Stimulated activated CD4-positive, alpha-beta T cell treated with anti-CD3 and anti-CD28 coated beads, Interleukin-4, amount 100 ng/mL, for 24 hours (primary cell): ENCODE data around the gene ADI1.
"Not testable (repeated sequence)": the region's sequence is repeated elsewhere in the genome, so short reads cannot be mapped to it uniquely, and the experiment has no call there.

ENCODE experiments used
- DNase-seq: peaks from one replicate; pipeline ENCODE4 v3.0.0-alpha.2; 2020

ADI1 gene

DNA sequence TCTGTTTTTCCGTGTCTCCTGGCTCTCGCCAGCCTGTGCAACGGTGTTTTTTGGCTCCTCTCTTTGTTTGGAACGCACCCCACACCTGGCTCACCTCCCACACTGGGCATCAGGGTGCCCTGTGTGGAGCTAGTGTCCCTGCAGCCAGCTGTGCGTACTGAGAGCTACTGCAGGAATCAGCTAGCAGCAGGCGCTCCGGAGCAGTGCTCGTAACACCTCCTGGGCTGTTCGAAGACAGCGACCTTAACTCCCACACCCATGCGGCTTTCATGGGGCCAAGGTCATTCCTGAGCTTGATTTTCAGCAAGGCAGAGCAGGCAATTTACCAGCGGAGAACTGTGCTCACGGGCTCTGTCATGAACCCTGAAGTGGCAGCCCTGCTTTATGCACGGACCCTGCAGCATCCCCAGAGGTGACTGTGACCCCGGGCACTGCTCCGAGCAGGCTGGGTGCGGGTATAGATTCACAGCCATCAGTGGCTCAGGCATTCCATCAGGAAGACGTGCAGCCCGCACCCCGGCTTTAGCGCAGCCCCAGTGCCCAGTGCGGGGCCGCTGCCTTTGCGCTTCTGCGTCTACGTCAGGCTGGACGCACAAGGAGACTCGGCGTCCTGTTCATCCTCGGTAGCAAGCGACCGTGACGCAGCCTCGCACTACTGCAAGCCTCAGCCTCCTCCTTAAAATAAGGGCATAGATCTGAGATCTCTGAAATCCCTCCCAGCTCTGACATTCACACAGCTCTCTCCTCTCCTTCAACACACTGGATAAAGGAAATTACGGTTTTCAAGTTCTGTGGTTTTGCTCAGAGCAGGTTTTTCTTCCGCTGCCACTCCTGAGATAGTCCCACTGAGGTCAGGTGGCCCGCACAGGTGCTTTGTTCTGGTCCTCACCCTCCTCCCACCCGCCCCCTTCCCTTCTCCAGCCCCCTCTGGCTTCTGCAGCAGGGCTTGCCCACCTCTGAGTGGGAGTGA lies 58.2 kb downstream of the ADI1 start:
- DNase-seq, result no peak

DNA sequence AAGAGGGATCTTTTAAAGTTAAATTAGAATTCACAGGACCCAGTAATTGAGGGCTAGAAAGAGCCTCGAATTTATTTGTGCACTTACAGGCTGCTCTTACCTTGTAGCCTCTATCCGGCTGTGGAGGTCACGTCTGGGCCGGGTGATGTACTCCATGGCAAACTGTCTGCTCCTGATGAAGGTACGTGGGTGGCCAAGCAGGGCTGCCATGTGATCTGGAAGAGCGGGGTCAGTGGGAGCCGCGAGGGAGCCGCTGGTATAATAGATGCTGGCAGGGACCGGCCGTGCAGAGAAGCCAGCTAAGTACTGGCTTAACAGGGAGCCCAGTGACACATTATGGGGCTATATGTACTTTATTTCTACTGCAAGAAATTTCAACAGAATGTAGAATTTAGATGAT lies 59.2 kb downstream of the ADI1 start:
- no peak for DNase-seq

GRCh38 chr2:3459185-3460015 lies 59.9 kb downstream of the ADI1 start:
- no peak for DNase-seq

DNA sequence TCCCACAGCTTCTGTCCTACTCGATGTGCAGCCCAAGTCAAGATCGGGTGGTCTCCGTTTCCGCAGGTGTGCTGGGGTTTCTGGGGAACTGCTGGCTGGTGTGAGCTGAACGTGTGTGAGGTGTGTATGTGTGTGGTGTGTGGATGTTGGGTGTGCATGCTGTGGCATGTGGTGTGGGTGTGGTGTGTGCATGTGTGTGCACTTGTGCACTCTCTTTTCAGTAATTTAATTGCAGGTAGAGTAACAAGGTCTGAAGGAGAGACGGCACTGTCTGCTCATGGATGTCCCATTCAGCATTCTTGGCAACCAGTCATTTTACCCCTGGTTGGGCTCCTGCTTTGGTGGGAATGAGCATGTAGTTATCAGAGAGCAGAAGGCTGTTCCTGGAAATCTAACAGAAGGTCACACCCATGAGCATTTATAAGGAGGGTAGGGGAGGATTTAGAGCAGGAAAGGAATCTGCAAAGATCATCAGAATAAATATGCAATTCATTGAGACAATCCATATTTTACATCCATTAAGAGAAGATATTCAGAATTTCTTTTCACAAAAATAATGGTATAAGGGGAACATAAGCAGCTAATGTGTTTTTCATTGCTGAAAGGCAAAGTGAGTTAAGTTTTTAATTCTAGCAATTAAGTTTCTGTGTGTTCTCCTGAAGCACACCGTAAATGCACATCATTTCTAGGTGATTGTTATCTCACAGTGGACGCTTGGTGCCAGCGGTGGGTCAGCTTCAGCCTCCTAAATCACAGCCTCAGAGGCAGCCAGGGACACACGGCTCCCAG lies 60.7 kb downstream of the ADI1 start:
- no peak for DNase-seq

DNA sequence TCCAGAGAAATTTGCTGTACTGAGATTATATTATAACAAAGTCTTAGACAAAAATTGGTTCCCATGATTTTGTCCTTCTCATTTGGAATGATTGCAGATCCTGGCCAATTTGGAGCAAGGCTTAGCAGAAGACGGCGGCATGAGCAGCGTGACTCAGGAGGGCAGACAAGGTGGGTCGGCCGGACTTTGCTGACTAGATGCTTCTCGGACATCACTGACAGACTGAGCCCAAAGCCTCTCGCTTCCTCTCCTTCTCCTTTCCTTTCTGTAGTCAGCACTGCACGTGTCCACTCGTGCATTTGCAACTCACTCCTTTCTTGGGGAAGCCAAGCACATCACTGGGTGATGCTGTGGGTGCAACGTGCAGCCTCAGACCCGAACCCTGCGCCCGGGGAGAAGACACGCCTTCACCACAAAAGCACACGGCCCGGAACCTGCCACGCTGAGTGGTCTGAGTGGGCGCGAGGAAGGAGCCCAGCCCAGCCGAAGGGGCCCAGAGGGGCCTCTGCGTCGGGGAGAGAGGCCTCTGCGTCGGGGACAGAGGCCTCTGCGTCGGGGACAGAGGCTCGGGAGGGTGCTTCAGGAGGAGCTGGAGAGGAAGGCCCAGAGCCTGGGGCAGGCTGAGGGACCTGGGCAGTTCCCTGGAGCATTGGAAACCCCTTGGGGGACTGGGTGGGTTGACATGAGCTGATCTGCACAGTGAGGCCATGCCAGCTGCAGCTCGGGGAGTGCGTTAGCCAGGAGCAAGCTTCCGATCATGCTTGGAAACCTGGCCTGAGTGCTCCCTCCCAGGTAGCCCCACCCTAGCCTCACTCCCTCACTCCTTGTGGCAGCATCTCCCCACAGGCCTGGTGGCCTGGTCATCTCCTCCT lies 61.6 kb downstream of the ADI1 start:
- no peak for DNase-seq

- DNase-seq, result no peak
Measured at GRCh38 chr2:3456125-3456524, 63.2 kb downstream of the ADI1 start.

DNA sequence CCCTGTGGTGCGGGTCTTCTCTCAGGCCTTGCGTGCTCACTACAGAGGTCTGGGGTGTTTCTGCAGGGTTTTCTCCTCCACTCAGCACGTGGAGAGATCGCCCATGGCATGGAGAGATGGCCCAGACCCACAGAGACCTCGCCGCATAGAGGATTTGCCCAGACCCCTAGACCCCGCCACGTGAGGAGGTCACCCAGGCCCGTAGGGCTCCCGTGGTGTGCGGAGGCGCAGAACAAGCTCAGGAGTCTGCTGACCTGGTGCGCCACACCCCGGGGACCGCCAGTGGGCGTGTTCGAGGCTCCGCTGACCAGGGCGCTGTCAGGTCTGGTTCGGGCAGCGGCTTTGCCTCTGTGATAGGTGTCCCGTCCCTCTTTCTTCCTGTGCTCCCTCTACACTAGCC lies 64.5 kb downstream of the ADI1 start:
- no peak for DNase-seq

DNA sequence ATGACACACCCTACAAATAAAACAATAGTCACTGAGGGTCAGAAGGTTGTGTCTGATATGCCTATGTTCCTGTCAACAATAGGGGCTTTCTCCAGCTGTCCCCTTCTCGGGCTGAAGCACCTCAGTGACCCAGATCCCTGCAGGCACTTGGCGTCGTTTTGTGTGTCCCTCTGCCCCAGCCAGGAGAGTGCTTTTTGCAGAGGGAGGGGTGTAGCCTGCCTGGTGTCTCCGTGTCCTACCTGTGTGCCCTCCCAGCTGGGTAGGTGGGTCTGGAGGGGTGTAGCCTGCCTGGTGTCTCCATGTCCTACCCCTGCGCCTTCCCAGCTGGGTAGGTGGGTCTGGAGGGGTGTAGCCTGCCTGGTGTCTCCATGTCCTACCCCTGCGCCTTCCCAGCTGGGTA lies 65.3 kb downstream of the ADI1 start:
- not testable (repeated sequence) for DNase-seq

GRCh38 chr2:3453190-3453999 lies 65.9 kb downstream of the ADI1 start:
- DNase-seq, result no peak

DNA sequence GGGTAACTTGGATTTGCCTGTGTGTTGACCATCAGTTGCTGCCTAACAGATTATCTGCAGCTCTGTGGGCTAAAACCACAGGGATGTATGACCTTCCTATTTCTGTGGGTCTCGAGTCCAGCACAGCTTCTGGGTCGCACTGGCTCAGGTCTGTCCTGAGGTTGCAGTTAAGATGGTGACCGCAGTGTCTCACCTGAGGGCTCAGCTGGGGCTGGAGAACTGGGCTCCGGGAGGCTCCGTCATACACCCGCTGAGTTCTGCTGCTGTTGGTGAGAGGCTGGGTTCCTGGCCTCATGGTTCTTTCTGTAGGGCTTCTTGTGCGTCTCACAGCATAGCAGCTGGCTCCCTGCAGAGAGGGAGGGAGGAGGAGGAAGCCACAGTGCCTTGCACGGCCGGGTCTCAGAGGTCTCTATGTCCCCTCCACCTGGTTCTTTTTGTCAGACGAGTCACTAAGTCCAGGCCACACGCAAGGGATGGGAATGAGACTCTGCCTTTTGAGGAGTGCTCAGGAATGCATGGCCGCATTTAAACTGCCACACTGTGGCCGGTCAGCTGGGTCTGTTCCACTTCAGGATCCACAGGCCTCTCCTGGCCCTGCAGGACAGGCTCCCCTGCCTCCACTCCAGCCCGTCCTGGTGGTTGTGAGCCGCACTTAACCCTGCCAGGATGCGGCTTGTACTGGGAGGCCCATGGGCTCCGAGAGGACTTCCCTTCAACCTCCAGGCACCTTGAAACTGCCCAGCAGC lies 67.2 kb downstream of the ADI1 start:
- DNase-seq, result no peak

- no peak for DNase-seq
Measured at GRCh38 chr2:3451169-3451568, 68.2 kb downstream of the ADI1 start.

DNA sequence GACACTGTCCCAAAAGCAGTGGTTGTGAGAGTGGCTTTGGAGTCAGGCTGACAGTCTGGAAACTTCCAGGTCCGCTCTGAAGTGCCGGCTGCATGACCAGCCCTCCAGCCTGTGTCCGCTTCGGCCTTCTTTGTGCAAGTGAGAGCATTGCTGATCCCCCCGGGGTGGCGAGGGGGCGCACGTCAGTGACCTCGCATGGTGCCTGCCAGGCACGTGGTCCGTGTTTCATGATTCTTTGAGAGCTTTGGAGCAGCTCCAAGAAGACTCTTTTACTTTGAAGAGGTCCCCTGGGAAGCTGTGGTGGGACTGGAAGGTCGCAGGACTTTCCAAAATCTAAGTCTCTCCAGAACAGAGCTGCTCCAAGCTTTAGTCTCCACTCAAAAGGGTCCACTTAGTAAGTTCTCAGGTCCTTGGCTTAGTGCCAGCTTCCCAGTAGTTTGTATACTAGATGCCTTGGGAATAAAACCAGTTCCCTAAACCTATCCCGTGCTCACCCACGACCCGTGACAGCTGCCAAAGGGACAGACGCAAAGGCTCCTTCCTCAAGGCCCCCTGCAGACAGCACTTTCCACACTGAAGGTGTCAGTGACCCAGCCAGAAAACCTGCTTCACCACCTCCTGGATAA lies 68.8 kb downstream of the ADI1 start:
- no peak for DNase-seq

DNA sequence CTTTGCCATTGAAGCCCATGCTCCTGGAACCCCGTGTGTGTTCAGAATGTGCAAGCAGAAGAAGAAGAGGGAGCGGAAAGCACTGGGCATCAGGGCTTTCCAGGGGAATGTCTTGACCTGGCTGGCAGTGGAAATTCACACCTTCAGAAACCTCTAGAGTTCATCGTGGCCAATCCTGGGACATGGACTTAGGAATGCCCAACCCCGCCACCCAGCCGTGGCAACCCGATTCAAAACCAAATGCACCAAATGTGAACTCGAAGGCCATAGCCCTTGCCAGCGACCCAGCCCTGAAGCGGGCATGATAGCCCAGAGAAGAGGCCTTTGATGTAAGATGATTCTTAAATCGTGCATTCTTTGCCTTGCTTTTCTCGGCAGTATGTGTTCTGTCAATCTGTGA lies 69.4 kb downstream of the ADI1 start:
- DNase-seq, result no peak

GRCh38 chr2:3449086-3449485 lies 70.2 kb downstream of the ADI1 start:
- no peak for DNase-seq

DNA sequence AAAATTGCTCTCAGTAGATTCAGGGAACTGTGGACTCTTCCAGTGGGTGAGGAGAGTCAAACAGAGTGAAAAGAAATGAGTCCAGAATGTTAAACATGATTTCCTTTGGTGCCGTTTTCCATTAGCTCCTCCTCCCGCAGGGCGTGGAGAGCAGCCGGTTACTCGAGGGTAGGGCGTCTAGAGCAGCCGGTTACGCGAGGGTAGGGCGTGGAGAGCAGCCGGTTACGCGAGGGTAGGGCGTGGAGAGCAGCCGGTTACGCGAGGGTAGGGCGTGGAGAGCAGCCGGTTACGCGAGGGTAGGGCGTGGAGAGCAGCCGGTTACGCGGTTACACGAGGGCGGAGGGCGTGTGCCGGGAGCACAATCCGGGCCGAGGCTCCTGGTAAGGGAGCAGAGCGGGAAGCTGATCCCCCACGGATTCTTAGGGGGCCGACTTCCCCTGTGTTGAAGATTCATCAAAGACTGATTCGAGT lies 70.9 kb downstream of the ADI1 start:
- DNase-seq, result not testable (repeated sequence)

GRCh38 chr2:3447789-3448317 lies 71.5 kb downstream of the ADI1 start:
- no peak for DNase-seq
